HepG2 (cell line): ENCODE measurements around the gene WDR18. TPM values are rescaled to one million over a fixed set of nuclear protein-coding genes. Genes with fewer than 3 reads are reported as not detected.

Experiments used
- DR1 ChIP-seq: sonication (generic); formaldehyde crosslinking; IDR thresholded peaks from 2 replicates; pipeline ENCODE4 v1.8.0; 2021; ENCODE audit warnings: mild to moderate bottlenecking, missing genetic modification reagents, inconsistent platforms
- KDM2A ChIP-seq: sonication (generic); formaldehyde crosslinking; IDR thresholded peaks from 2 replicates; pipeline ENCODE4 v1.4.0; 2020; ENCODE audit warnings: low read depth, missing genetic modification reagents, borderline replicate concordance
- KDM3A ChIP-seq: IDR thresholded peaks from 2 replicates; pipeline ENCODE4 v1.6.1; 2018; ENCODE audit warnings: low read depth, missing compliant biosample characterization
- KDM5B ChIP-seq: sonication (generic); formaldehyde crosslinking; IDR thresholded peaks from 2 replicates; pipeline ENCODE4 v1.4.0; 2020; ENCODE audit warnings: missing genetic modification reagents, mild to moderate bottlenecking, borderline replicate concordance
- MATR3 ChIP-seq: sonication (generic); formaldehyde crosslinking; IDR thresholded peaks from 2 replicates; pipeline ENCODE4 v1.4.0; 2020; ENCODE audit warnings: missing genetic modification reagents
- MTF1 ChIP-seq: sonication (generic); formaldehyde crosslinking; IDR thresholded peaks from 2 replicates; pipeline ENCODE4 v1.5.0; 2020; ENCODE audit warnings: missing genetic modification reagents
- PCBP1 ChIP-seq: fragments of 200-400 bp; formaldehyde crosslinking; IDR thresholded peaks from 2 replicates; pipeline ENCODE4 v1.6.1; 2017; ENCODE audit warnings: mild to moderate bottlenecking, low read depth, low read length, borderline replicate concordance
- PHF5A ChIP-seq: IDR thresholded peaks from one replicate; pipeline ENCODE4 v1.6.1; 2018; ENCODE audit warnings: low read depth, missing genetic modification reagents; ENCODE audit not compliant: unreplicated experiment
- PRPF4 ChIP-seq: fragments of 200-400 bp; formaldehyde crosslinking; IDR thresholded peaks from 2 replicates; pipeline ENCODE4 v1.6.1; 2016; ENCODE audit warnings: low read length, low read depth; ENCODE audit not compliant: poor library complexity, severe bottlenecking
- SMC3 ChIP-seq: IDR thresholded peaks from 2 replicates; pipeline ENCODE4 v1.6.1; 2011; ENCODE audit warnings: low read length, improper control_type of control experiment
- WIZ ChIP-seq: sonication (generic); formaldehyde crosslinking; IDR thresholded peaks from 2 replicates; pipeline ENCODE4 v1.5.1; 2020; ENCODE audit warnings: mild to moderate bottlenecking, missing genetic modification reagents
- YY1 ChIP-seq: IDR thresholded peaks from 2 replicates; pipeline ENCODE4 v1.6.1; 2011; ENCODE audit warnings: low read length, low read depth, moderate library complexity, mild to moderate bottlenecking; ENCODE audit not compliant: insufficient read depth, insufficient replicate concordance
- ZNF501 ChIP-seq: sonication (generic); formaldehyde crosslinking; IDR thresholded peaks from 2 replicates; pipeline ENCODE4 v1.5.1; 2020; ENCODE audit warnings: mild to moderate bottlenecking, moderate library complexity, missing genetic modification reagents
- ZNF556 ChIP-seq: sonication (generic); formaldehyde crosslinking; IDR thresholded peaks from 2 replicates; pipeline ENCODE4 v1.4.0; 2020; ENCODE audit warnings: mild to moderate bottlenecking, missing genetic modification reagents, borderline replicate concordance
- ZNF605 ChIP-seq: sonication (generic); formaldehyde crosslinking; IDR thresholded peaks from 2 replicates; pipeline ENCODE4 v1.8.0; 2022; ENCODE audit warnings: mild to moderate bottlenecking, missing genetic modification reagents
- ZNF75D ChIP-seq: sonication (generic); formaldehyde crosslinking; IDR thresholded peaks from 2 replicates; pipeline ENCODE4 v1.8.1; 2023; ENCODE audit warnings: missing genetic modification reagents, mild to moderate bottlenecking, borderline replicate concordance
- ZNF839 ChIP-seq: sonication (generic); formaldehyde crosslinking; IDR thresholded peaks from 2 replicates; pipeline ENCODE4 v1.4.0; 2020; ENCODE audit warnings: missing genetic modification reagents, mild to moderate bottlenecking, borderline replicate concordance
- polyA plus RNA-seq, 8 experiments: library from polyadenylated mRNA; depleted of rRNA in 3 of 8; stranded (reverse) in 7 of 8; unstranded in 1 of 8; fragments of >200 nt; fragmentation: Illumina TruSeq in 4 of 8; extraction: Trizol in 4 of 8; gene quantifications; 2 replicates each; pipeline versions ENCODE4 v1.2.1 to v1.2.3, GENCODE V29; 2011 to 2016; ENCODE audit warnings: low read depth in 4 of 8, missing spikeins in 1 of 8, mixed read lengths in 1 of 8; ENCODE audit not compliant: insufficient read depth in 1 of 8
- total RNA-seq, 5 experiments: library from RNA; depleted of rRNA; stranded (reverse); fragments of >200 nt; fragmentation: Illumina TruSeq; extraction: Trizol; gene quantifications; 2 replicates each; pipeline ENCODE4 v1.2.3, GENCODE V29; 2016; ENCODE audit warnings: low read depth in 1 of 5
- TF ChIP-seq, protein P1 (sequence below): sonication (generic); formaldehyde crosslinking; IDR thresholded peaks from 2 replicates; pipeline ENCODE4 v1.4.0; 2020; ENCODE audit warnings: missing genetic modification reagents, borderline replicate concordance
- TF ChIP-seq, protein P2 (sequence below), 2 experiments: fragments of 450-650 bp in 1 of 2; sonication (generic) in 1 of 2; formaldehyde crosslinking; IDR thresholded peaks; 2 replicates each; pipeline versions ENCODE4 v1.5.0 to v1.8.0; 2020 to 2022; ENCODE audit warnings: mild to moderate bottlenecking in 1 of 2, missing genetic modification reagents in 1 of 2
- TF ChIP-seq, protein P3 (sequence below): sonication (generic); formaldehyde crosslinking; conservative IDR thresholded peaks from 2 replicates; pipeline ENCODE4 v1.4.0; 2020; ENCODE audit warnings: mild to moderate bottlenecking, missing genetic modification reagents, moderate library complexity
- TF ChIP-seq, protein P4 (sequence below): IDR thresholded peaks from 2 replicates; pipeline ENCODE4 v1.6.1; 2016

Gene WDR18
- total and polyA plus RNA-seq, 2 of the 13 experiments (the other 11 are each of a cell fraction or from before 2014, with no cell fraction given), result 36.4 to 47.6 TPM

DNA sequence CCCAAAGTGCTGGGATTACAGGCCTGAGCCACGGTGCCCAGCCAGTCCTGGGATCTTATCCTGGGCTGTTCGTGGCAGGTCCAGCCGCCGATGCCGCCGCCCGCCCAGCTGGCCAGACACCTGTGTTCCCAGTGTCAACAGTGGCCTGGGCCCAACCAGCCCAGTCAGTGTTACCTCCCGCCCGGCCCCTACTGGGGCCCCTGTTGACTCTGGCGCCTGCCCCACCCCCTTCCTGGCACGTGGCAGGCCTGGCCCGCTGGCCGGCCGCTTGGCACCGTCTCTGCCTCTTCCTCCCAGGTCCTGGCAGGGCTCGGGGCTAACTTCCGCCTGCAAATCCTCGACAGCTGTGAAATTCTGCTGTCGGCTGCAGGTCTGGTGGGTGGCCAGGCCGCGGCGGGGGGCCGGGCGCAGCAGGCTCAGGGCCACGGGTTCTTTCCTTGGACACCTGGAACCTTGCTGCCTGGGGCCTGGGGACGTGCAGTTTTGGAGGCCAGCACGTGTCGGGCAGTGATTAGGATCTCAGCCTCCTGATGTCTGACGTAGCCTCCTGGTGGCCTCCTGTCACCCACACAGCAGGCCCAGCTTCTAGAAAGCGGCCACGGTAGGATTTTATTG lies 49.2 kb upstream of the WDR18 start (continued):
- TF ChIP-seq, protein P1, sequence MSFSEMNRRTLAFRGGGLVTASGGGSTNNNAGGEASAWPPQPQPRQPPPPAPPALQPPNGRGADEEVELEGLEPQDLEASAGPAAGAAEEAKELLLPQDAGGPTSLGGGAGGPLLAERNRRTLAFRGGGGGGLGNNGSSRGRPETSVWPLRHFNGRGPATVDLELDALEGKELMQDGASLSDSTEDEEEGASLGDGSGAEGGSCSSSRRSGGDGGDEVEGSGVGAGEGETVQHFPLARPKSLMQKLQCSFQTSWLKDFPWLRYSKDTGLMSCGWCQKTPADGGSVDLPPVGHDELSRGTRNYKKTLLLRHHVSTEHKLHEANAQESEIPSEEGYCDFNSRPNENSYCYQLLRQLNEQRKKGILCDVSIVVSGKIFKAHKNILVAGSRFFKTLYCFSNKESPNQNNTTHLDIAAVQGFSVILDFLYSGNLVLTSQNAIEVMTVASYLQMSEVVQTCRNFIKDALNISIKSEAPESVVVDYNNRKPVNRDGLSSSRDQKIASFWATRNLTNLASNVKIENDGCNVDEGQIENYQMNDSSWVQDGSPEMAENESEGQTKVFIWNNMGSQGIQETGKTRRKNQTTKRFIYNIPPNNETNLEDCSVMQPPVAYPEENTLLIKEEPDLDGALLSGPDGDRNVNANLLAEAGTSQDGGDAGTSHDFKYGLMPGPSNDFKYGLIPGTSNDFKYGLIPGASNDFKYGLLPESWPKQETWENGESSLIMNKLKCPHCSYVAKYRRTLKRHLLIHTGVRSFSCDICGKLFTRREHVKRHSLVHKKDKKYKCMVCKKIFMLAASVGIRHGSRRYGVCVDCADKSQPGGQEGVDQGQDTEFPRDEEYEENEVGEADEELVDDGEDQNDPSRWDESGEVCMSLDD (CRISPR knock-in tag), result peak; percentile 80; the same call in 1 of the 2 replicates
- TF ChIP-seq KDM5B (CRISPR knock-in tag) (peak; percentile 88; the same call in 1 of the 2 replicates), ZNF75D (no peak), DR1 (CRISPR knock-in tag) (0 out of 2 replicates have a peak, but pooled peaks have one; percentile 33), MATR3 (CRISPR knock-in tag) (no peak), PHF5A (CRISPR knock-in tag) (peak; percentile 85), YY1 (peak; percentile 70), ZNF556 (CRISPR knock-in tag) (peak; percentile 88; the same call in 1 of the 2 replicates), KDM3A (peak; percentile 96), WIZ (CRISPR knock-in tag) (no peak), PCBP1 (0 out of 2 replicates have a peak, but pooled peaks have one; percentile 61), ZNF501 (CRISPR knock-in tag) (peak; percentile 96), MTF1 (CRISPR knock-in tag) (0 out of 2 replicates have a peak, but pooled peaks have one; percentile 61), PRPF4 (no peak), SMC3 (no peak; the same call in 1 of the 2 replicates), KDM2A (CRISPR knock-in tag) (peak; percentile 87), ZNF605 (peak; percentile 84), ZNF839 (CRISPR knock-in tag) (0 out of 2 replicates have a peak, but pooled peaks have one; percentile 24)
- TF ChIP-seq, protein P2, sequence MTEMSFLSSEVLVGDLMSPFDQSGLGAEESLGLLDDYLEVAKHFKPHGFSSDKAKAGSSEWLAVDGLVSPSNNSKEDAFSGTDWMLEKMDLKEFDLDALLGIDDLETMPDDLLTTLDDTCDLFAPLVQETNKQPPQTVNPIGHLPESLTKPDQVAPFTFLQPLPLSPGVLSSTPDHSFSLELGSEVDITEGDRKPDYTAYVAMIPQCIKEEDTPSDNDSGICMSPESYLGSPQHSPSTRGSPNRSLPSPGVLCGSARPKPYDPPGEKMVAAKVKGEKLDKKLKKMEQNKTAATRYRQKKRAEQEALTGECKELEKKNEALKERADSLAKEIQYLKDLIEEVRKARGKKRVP (CRISPR knock-in tag; IDR thresholded peaks at IDR 0.05), result peak in 1 of 2 experiments; percentile 41; a peak in 1 of 4 replicates
- TF ChIP-seq, protein P3, sequence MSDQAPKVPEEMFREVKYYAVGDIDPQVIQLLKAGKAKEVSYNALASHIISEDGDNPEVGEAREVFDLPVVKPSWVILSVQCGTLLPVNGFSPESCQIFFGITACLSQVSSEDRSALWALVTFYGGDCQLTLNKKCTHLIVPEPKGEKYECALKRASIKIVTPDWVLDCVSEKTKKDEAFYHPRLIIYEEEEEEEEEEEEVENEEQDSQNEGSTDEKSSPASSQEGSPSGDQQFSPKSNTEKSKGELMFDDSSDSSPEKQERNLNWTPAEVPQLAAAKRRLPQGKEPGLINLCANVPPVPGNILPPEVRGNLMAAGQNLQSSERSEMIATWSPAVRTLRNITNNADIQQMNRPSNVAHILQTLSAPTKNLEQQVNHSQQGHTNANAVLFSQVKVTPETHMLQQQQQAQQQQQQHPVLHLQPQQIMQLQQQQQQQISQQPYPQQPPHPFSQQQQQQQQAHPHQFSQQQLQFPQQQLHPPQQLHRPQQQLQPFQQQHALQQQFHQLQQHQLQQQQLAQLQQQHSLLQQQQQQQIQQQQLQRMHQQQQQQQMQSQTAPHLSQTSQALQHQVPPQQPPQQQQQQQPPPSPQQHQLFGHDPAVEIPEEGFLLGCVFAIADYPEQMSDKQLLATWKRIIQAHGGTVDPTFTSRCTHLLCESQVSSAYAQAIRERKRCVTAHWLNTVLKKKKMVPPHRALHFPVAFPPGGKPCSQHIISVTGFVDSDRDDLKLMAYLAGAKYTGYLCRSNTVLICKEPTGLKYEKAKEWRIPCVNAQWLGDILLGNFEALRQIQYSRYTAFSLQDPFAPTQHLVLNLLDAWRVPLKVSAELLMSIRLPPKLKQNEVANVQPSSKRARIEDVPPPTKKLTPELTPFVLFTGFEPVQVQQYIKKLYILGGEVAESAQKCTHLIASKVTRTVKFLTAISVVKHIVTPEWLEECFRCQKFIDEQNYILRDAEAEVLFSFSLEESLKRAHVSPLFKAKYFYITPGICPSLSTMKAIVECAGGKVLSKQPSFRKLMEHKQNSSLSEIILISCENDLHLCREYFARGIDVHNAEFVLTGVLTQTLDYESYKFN, result peak; percentile 93
- TF ChIP-seq, protein P4, sequence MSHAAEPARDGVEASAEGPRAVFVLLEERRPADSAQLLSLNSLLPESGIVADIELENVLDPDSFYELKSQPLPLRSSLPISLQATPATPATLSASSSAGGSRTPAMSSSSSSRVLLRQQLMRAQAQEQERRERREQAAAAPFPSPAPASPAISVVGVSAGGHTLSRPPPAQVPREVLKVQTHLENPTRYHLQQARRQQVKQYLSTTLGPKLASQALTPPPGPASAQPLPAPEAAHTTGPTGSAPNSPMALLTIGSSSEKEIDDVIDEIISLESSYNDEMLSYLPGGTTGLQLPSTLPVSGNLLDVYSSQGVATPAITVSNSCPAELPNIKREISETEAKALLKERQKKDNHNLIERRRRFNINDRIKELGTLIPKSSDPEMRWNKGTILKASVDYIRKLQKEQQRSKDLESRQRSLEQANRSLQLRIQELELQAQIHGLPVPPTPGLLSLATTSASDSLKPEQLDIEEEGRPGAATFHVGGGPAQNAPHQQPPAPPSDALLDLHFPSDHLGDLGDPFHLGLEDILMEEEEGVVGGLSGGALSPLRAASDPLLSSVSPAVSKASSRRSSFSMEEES (CRISPR knock-in tag), result peak; percentile 94
